A549 (cell line): Measurements from ENCODE around the gene STMN3.
"Not testable (repeated sequence)": the region's sequence is repeated elsewhere in the genome, so short reads cannot be mapped to it uniquely, and the experiment has no call there.

Experiments
- BCL3 ChIP-seq: fragments of >200 bp; sonication (Bioruptor Twin); formaldehyde crosslinking; IDR thresholded peaks from 3 replicates; pipeline ENCODE4 v1.6.1; 2016
- CBX8 ChIP-seq: fragments of 200-600 bp; sonication (generic); IDR thresholded peaks from 2 replicates; pipeline ENCODE4 v1.6.1; 2016
- CHD2 ChIP-seq: fragments of 150-350 bp; IDR thresholded peaks from 2 replicates; pipeline ENCODE4 v1.6.1; 2014; ENCODE audit warnings: low read length; ENCODE audit not compliant: partially characterized antibody
- CTCF ChIP-seq: fragments of >200 bp; sonication (Bioruptor Twin); formaldehyde crosslinking; IDR thresholded peaks from 3 replicates; pipeline ENCODE4 v1.5.1; 2016
- ESRRA ChIP-seq: fragments of 150-350 bp; IDR thresholded peaks from 2 replicates; pipeline ENCODE4 v1.6.1; 2014; ENCODE audit warnings: mild to moderate bottlenecking, low read length, borderline replicate concordance
- HEYL ChIP-seq: fragments of 250-450 bp; sonication (Bioruptor Pico); IDR thresholded peaks from 2 replicates; pipeline ENCODE4 v1.8.0; 2021; ENCODE audit warnings: mild to moderate bottlenecking, moderate library complexity
- JUN ChIP-seq, 2 experiments: fragments of >200 bp; sonication (Bioruptor Twin); formaldehyde crosslinking; IDR thresholded peaks; 2 replicates in 1 of 2; 3 replicates in 1 of 2; pipeline ENCODE4 v1.6.1; 2016 to 2017
- JUNB ChIP-seq: fragments of >200 bp; sonication (Bioruptor Twin); formaldehyde crosslinking; IDR thresholded peaks from 2 replicates; pipeline ENCODE4 v1.6.1; 2016
- PHF8 ChIP-seq: fragments of 200-600 bp; sonication (generic); IDR thresholded peaks from 2 replicates; pipeline ENCODE4 v1.6.1; 2016; ENCODE audit warnings: low read depth, mild to moderate bottlenecking, antibody characterized with exemption, moderate library complexity, borderline replicate concordance
- POLR2A ChIP-seq: IDR thresholded peaks from 2 replicates; pipeline ENCODE4 v1.6.1; 2012; ENCODE audit warnings: mild to moderate bottlenecking, low read length
- RAD21 ChIP-seq, 2 experiments: fragments of >200 bp in 1 of 2; sonication (Bioruptor Twin) in 1 of 2; formaldehyde crosslinking in 1 of 2; IDR thresholded peaks in 1 of 2; conservative IDR thresholded peaks in 1 of 2; 2 replicates in 1 of 2; 3 replicates in 1 of 2; pipeline ENCODE4 v1.6.1; 2012 to 2018; ENCODE audit warnings: inconsistent platforms in 1 of 2
- ZFP36 ChIP-seq: fragments of 450-650 bp; IDR thresholded peaks from 2 replicates; pipeline ENCODE4 v1.6.1; 2014; ENCODE audit warnings: borderline replicate concordance; ENCODE audit not compliant: partially characterized antibody

DNA sequence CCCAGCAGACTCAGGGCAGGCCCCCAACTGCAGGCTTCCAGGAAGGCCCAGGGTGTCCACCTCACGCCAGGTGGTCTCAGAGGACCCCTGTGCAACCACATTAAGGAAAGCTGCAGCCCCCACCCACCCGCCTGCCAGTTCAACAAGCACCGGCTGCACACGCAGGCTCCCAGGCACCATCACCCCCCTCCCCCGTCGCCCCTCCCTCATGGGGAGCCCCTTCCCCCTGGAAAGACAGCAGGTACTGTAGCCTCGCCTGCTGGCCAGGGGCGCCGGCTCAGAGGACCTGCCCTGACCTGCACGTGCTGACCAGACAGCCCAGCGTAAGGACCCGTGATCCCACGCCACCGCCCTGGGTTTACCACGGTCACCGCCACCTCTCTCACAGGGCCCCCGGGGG, 12.5 kb downstream of the STMN3 start:
- TF ChIP-seq CHD2; JUN (IDR thresholded peaks at IDR 0.05); CBX8; RAD21 (conservative IDR thresholded peaks at IDR 0.05 in 1 of 2, IDR thresholded peaks at IDR 0.05 in 1 of 2); CTCF; ZFP36; POLR2A; BCL3; PHF8; HEYL; ESRRA; JUNB: not testable (repeated sequence)
